ENCODE measurements around the gene KIF1B. TPM values are rescaled to one million over a fixed set of nuclear protein-coding genes. Genes with fewer than 3 reads are reported as not detected.

Gene KIF1B
- total RNA-seq, 1 experiment from 2014 or later: 22.7 TPM

DNA sequence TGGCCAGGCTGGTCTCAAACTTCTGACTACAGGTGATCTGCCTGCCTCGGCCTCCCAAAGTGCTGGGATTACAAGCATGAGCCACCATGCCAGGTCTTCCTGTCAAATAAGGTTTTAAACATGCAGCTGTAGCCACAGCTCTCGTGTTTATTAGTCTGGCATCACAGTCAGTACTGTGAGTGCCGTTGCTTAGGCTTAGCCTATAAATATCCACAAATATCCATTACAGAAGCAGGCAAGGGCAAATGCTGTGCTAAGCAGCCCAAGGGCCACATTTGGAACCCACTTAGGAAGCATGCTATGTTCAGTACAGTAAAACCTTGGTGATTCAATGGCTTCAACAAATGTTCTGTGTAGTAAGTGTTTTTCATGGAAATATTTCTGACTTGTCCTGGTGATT is 75.9 kb downstream of the KIF1B start:
- no peaks in the 10 kb centered on the region for H3K9me2 ChIP-seq (ENCODE audit: insufficient read depth)
- intact Hi-C loops (cut with micrococcal nuclease; ENCODE audit: unreplicated experiment): no loop called here
- H3K27ac ChIP-seq: no peak overlapping the region
- H3K27me3 ChIP-seq (ENCODE audit: insufficient read depth, low read depth): no peaks in the 10 kb centered on the region
- no peak overlapping the region for H3K4me2 ChIP-seq
- POLR2A ChIA-PET (ENCODE audit: unreplicated experiment): no interaction called here
- CTCF ChIA-PET: no interaction called here
- H3F3A ChIP-seq (ENCODE audit: insufficient read depth, low read depth): no peaks in the 10 kb centered on the region
- H3K79me2 ChIP-seq (ENCODE audit: low read depth): no peaks in the 10 kb centered on the region
- TF ChIP-seq, protein P1, sequence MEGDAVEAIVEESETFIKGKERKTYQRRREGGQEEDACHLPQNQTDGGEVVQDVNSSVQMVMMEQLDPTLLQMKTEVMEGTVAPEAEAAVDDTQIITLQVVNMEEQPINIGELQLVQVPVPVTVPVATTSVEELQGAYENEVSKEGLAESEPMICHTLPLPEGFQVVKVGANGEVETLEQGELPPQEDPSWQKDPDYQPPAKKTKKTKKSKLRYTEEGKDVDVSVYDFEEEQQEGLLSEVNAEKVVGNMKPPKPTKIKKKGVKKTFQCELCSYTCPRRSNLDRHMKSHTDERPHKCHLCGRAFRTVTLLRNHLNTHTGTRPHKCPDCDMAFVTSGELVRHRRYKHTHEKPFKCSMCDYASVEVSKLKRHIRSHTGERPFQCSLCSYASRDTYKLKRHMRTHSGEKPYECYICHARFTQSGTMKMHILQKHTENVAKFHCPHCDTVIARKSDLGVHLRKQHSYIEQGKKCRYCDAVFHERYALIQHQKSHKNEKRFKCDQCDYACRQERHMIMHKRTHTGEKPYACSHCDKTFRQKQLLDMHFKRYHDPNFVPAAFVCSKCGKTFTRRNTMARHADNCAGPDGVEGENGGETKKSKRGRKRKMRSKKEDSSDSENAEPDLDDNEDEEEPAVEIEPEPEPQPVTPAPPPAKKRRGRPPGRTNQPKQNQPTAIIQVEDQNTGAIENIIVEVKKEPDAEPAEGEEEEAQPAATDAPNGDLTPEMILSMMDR (conservative IDR thresholded peaks at IDR 0.05): no peak
- TF ChIP-seq EZH2 (IDR thresholded peaks at IDR 0.05; ENCODE audit: low read depth): no peak
- no TSS peak for BruUV-seq (replicated peaks)
- DNase-seq: no peak
- no peak overlapping the region for H2AFZ ChIP-seq
- no peaks in the 10 kb centered on the region for H3K4me1 ChIP-seq (replicated peaks; ENCODE audit: insufficient read depth)
- H4K20me1 ChIP-seq (ENCODE audit: insufficient read depth): no peaks in the 10 kb centered on the region
- no peak overlapping the region for H3K4me3 ChIP-seq
- no peaks in the 10 kb centered on the region for H3K9me3 ChIP-seq (ENCODE audit: insufficient read depth, low read depth)
- no peaks in the 10 kb centered on the region for H3K36me3 ChIP-seq (ENCODE audit: low read depth)

DNA sequence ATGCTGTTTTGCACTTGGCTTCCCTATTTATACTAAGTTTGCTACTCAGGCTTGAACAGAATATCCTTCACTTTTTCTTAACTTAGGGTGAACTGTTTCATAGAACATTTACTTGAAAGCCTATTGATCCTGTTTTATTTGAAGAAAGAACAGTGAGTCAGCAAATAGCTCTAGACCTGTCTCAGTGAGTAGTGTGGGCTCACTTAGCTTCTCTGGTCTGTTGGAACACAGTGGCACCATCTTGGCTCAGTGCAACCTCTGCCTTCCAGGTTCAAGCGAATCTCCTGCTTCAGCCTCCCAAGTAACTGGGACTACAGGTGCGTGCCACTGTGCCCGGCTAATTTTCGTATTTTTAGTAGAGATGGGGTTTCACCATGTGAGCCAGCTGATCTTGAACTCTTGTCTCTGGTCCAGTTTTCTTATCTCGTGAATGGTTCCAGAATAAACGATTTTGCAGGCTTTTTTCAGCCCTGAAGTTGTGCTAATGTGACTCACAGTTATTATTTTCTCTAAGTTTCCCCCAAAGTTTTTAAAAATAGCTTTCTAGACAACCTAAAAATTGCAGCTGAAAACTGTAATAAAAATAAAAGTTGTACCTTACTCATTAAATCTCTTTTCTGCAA is 76.8 kb downstream of the KIF1B start:
- Histone ChIP-seq H3K27ac (no peak overlapping the region), H3K4me1 (replicated peaks; ENCODE audit: insufficient read depth) (no peaks in the 10 kb centered on the region), H3F3A (ENCODE audit: insufficient read depth, low read depth) (no peaks in the 10 kb centered on the region), H3K4me3 (no peak overlapping the region), H3K27me3 (ENCODE audit: insufficient read depth, low read depth) (no peaks in the 10 kb centered on the region), H3K9me2 (ENCODE audit: insufficient read depth) (no peaks in the 10 kb centered on the region), H3K4me2 (no peak overlapping the region), H4K20me1 (ENCODE audit: insufficient read depth) (no peaks in the 10 kb centered on the region), H3K9me3 (ENCODE audit: insufficient read depth, low read depth) (no peaks in the 10 kb centered on the region), H2AFZ (no peak overlapping the region), H3K79me2 (ENCODE audit: low read depth) (no peaks in the 10 kb centered on the region), H3K36me3 (ENCODE audit: low read depth) (no peaks in the 10 kb centered on the region)
- DNase-seq: no peak
- TF ChIP-seq, protein P1 (conservative IDR thresholded peaks at IDR 0.05): no peak
- no peak for TF ChIP-seq EZH2 (IDR thresholded peaks at IDR 0.05; ENCODE audit: low read depth)
- no TSS peak for BruUV-seq (replicated peaks)
- intact Hi-C loops (cut with micrococcal nuclease; ENCODE audit: unreplicated experiment): no loop called here
- ChIA-PET CTCF (interaction anchor here (0.5 kb wide), 1 partner anchor 210 kb away, joined by 6 read pairs; no protein-coding TSS in a partner anchor), POLR2A (ENCODE audit: unreplicated experiment) (no interaction called here)

DNA sequence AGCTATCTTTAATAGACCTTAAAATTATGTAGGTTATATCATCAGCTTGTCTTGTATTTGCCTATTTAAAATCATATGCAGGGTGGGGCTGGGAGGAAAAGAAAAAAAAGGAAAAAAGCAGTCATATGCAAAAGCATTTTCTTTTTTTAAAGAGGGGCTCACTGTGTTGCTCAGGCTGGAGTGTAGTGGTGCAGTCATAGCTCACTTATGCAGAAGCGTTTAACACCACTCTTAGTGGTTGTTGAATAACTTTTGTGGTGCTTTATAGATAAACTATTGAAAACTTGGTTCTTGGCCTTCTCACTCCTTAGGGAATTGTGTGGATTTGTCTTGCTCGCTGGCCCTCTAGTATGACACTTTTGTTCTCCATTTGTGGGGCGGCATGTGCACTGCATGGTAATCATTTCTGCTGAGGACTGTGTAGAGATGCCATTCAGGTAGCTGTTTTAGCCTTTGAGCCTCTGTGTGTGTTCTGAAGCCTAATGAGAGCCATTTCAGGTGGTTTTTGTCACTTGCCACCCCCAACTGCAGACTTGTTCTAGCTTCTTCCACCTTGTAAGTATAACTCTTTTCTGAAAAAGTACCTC is 77.8 kb downstream of the KIF1B start:
- Histone ChIP-seq H3K36me3 (ENCODE audit: low read depth) (no peaks in the 10 kb centered on the region), H3K4me2 (no peak overlapping the region), H3K27me3 (ENCODE audit: insufficient read depth, low read depth) (no peaks in the 10 kb centered on the region), H3K27ac (no peak overlapping the region), H3K4me1 (replicated peaks; ENCODE audit: insufficient read depth) (no peaks in the 10 kb centered on the region), H3K9me3 (ENCODE audit: insufficient read depth, low read depth) (no peaks in the 10 kb centered on the region), H3K4me3 (no peak overlapping the region), H3F3A (ENCODE audit: insufficient read depth, low read depth) (no peaks in the 10 kb centered on the region), H2AFZ (no peak overlapping the region), H4K20me1 (ENCODE audit: insufficient read depth) (no peaks in the 10 kb centered on the region), H3K9me2 (ENCODE audit: insufficient read depth) (no peaks in the 10 kb centered on the region), H3K79me2 (ENCODE audit: low read depth) (no peaks in the 10 kb centered on the region)
- CTCF ChIA-PET: no interaction called here
- no peak for TF ChIP-seq EZH2 (IDR thresholded peaks at IDR 0.05; ENCODE audit: low read depth)
- TF ChIP-seq, protein P1 (conservative IDR thresholded peaks at IDR 0.05): no peak
- intact Hi-C loops (cut with micrococcal nuclease; ENCODE audit: unreplicated experiment): no loop called here
- BruUV-seq (replicated peaks): no TSS peak
- POLR2A ChIA-PET (ENCODE audit: unreplicated experiment): no interaction called here
- DNase-seq: no peak
